GM10248 (cell line): Measurements from ENCODE around the gene BAZ2A.
A peak's percentile ranks its signal among the peaks of the same experiment; 100 is the strongest.

Source experiments
- CTCF ChIA-PET: fragments of 300-600 bp; sonication (Branson Sonifier 250); formaldehyde crosslinking; extraction: SDS; loops from one replicate; lab custom pipeline; 2021; ENCODE audit warnings: antibody characterized with exemption; lab: Yijun Ruan, JAX
- POLR2A ChIA-PET: fragments of 350-650 bp; sonication (Branson Sonifier 250); formaldehyde crosslinking; extraction: SDS; loops from one replicate; lab custom pipeline; 2020; ENCODE audit warnings: antibody characterized with exemption; lab: Yijun Ruan, JAX
- DNase-seq: peaks from one replicate; pipeline ENCODE4 v3.0.0; 2012; ENCODE audit errors: extremely low spot score
- CTCF ChIP-seq: IDR thresholded peaks from 2 replicates; pipeline ENCODE4 v1.5.1; 2012; ENCODE audit warnings: mild to moderate bottlenecking, low read depth; ENCODE audit errors: extremely low read depth, missing control alignments, control extremely low read depth

Gene BAZ2A

GRCh38 chr12:56630180-56630632 lies at the start of gene BAZ2A:
TSS of gene BAZ2A (minus strand) at chr12:56630326. CDS start at chr12:56617530, 12,796 bp downstream.
- no peak for TF ChIP-seq CTCF
- POLR2A ChIA-PET: no interaction called here
- peak; percentile 90 for DNase-seq
- CTCF ChIA-PET: interaction anchor here (1.9 to 2.7 kb wide), 2 partner anchors 36 to 39 kb away, joined by 5 to 13 read pairs; no protein-coding TSS in a partner anchor

GRCh38 chr12:56678852-56679251 lies 48.7 kb upstream of the BAZ2A start:
- ChIA-PET POLR2A (interaction anchor here (0.5 to 1.6 kb wide), 3 partner anchors 9 to 119 kb away, joined by 4 to 13 read pairs (median 4); partner anchors contain the start of gene PTGES3), CTCF (interaction anchor here (1.5 to 2.5 kb wide), 3 partner anchors 9 to 42 kb away, joined by 3 to 7 read pairs (median 6); no protein-coding TSS in a partner anchor)
- DNase-seq: no peak

DNA sequence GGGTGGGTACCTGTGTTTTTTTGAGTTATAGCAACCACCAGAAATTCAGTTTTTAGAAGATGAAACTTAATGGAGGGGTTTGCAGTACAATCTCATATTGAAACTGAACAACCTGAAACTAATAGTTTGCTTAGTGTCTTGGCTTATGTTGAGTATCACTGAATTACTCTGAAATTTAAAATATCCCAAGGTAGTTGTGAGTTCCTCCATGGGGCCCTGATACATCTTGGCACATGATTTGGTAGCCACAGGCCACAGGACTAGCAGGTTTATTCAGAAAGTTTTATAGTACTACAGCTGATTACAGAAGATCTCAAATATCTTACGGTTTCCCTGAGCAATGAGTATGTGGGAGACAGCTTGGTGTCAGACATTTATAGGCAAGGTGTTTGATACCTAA lies 47.6 kb upstream of the BAZ2A start:
- ChIA-PET POLR2A (interaction anchor here (0.6 to 1.2 kb wide), 4 partner anchors 11 to 72 kb away, joined by 4 to 5 read pairs (median 4); partner anchors contain the start of genes ATP5F1B and PTGES3), CTCF (interaction anchor here (1.0 to 2.5 kb wide), 4 partner anchors 11 to 49 kb away, joined by 3 to 7 read pairs (median 4); no protein-coding TSS in a partner anchor)
- peak; percentile 39 for DNase-seq
- TF ChIP-seq CTCF: no peak

More at GRCh38 chr12:56678852-56679251, 48.7 kb upstream of the BAZ2A start:
- TF ChIP-seq CTCF: no peak

DNA sequence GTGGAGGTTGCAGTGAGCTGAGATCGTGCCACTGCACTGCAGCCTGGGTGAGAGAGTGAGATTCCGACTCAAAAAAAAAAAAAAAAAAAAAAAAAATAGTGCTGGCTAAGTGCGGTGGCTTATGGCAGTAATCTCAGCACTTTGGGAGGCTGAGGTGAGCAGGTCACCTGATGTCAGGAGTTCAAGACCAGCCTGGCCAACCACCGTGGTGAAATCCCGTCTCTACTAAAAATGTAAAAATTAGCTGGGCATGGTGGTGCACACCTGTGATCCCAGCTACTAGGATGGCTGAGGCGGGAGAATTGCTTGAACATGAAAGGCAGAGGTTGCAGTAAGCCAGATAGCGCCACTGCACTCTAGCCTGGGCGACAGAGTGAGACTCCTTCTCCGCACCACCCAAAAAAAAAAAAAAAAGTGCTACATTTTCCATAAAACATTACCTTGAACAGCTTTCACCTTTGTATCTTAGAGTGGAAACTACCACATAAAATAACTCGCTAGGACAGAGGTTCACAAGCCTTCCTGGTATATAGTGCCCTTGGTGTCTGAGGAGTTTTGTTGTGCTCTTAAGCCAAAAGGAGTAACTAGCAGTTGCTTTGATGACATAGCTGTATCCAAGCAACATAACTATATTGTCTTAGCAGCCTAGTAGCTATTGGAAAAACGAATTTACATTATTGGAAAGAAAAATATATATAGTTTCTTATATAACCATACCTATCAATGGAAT lies 46.9 kb upstream of the BAZ2A start:
- no peak for TF ChIP-seq CTCF
- POLR2A ChIA-PET: interaction anchor here (0.6 to 1.0 kb wide), 4 partner anchors 11 to 71 kb away, joined by 4 to 6 read pairs (median 4); partner anchors contain the start of genes ATP5F1B and PTGES3
- CTCF ChIA-PET: interaction anchor here (1.0 to 2.5 kb wide), 2 partner anchors 18 to 40 kb away, joined by 4 to 7 read pairs; no protein-coding TSS in a partner anchor
- no peak for DNase-seq

DNA sequence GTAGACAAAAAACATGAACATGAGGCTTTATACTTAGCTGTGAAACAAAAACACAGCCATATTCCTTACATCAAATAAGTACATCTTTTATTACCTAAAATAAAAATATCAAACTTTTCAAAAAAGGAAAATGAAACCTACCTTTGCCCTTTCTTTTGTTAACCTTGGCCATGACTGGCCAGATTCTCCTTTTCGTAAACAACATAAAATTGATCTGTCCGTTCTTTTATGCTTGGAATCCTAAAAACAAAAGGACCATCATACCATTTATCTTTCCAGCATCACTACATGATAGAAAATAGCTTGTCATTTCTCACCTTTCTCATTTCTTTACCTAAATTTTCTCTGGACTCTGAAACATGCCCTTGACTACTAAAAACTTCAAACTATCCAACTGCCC lies 41.5 kb upstream of the BAZ2A start:
- DNase-seq: no peak
- TF ChIP-seq CTCF: no peak
- ChIA-PET POLR2A (interaction anchor here (0.6 to 0.8 kb wide), 2 partner anchors 12 to 1033 kb away, joined by 4 read pairs; no protein-coding TSS in a partner anchor), CTCF (interaction anchor here (1.5 to 3.3 kb wide), 2 partner anchors 15 to 35 kb away, joined by 3 to 11 read pairs; no protein-coding TSS in a partner anchor)

GRCh38 chr12:56670836-56671235 lies 40.7 kb upstream of the BAZ2A start:
- TF ChIP-seq CTCF: no peak
- no peak for DNase-seq
- CTCF ChIA-PET: interaction anchor here (0.8 to 3.3 kb wide), 5 partner anchors 8 to 150 kb away, joined by 3 to 13 read pairs (median 6); no protein-coding TSS in a partner anchor
- POLR2A ChIA-PET: interaction anchor here (0.8 kb wide), 1 partner anchor 13 kb away, joined by 4 read pairs; no protein-coding TSS in a partner anchor
